Thyroid gland (tissue), 4 donors: ENCODE data around the gene LTV1. TPM values are rescaled to one million over a fixed set of nuclear protein-coding genes. Genes with fewer than 3 reads are reported as not detected.

Experiments used
- DNase-seq, 2 donors: peaks; one replicate each; pipeline ENCODE4 v3.0.0-alpha.2; 2019
- H3K27ac ChIP-seq, 3 donors: fragments of 200-600 bp; sonication (generic); 1 replicate in 2 of 3; 2 replicates in 1 of 3; pipeline ENCODE4 v1.5.1; 2016 to 2019; ENCODE audit warnings: mild to moderate bottlenecking in 1 of 3, moderate library complexity in 1 of 3
- H3K27me3 ChIP-seq: fragments of 200-600 bp; sonication (generic); one replicate; pipeline ENCODE4 v1.5.1; 2019
- H3K36me3 ChIP-seq, 2 donors: fragments of 200-600 bp; sonication (generic); one replicate each; pipeline ENCODE4 v1.5.1; 2016 to 2019
- H3K4me1 ChIP-seq, 2 donors: fragments of 200-600 bp; sonication (generic); one replicate each; pipeline ENCODE4 v1.5.1; 2017 to 2019
- H3K4me3 ChIP-seq, 3 donors: fragments of 200-600 bp; sonication (generic); replicated peaks in 1 of 3; 1 replicate in 2 of 3; 2 replicates in 1 of 3; pipeline ENCODE4 v1.5.1; 2016; ENCODE audit warnings: mild to moderate bottlenecking in 1 of 3
- H3K9me3 ChIP-seq: fragments of 200-600 bp; sonication (generic); one replicate; pipeline ENCODE4 v1.5.1; 2017
- CTCF ChIP-seq, 6 experiments: fragments of 200-600 bp in 3 of 6; fragments of 450-650 bp in 3 of 6; sonication (generic) in 3 of 6; IDR thresholded peaks; one replicate each; pipeline ENCODE4 v1.5.1; 2016 to 2019; ENCODE audit warnings: antibody characterized with exemption in 6 of 6, mild to moderate bottlenecking in 2 of 6, inconsistent platforms in 1 of 6, moderate library complexity in 1 of 6
- POLR2A ChIP-seq, 2 donors: fragments of 450-650 bp; IDR thresholded peaks; one replicate each; pipeline ENCODE4 v1.6.1; 2017; ENCODE audit warnings: antibody characterized with exemption in 2 of 2, mild to moderate bottlenecking in 2 of 2, moderate library complexity in 1 of 2
- WGBS, 2 donors: methylation state at CpG; one replicate each; pipeline ENCODE4 v1.1.5; 2017; 5-methylcytosine and 5-hydroxymethylcytosine counted together
- intact Hi-C: fragments of 100-400 bp; cut with DNase I; formaldehyde crosslinking; loops from one replicate; pipeline ENCODE4 v1.15.1; 2023
- total RNA-seq, 4 donors: library from RNA; depleted of rRNA; stranded (reverse); fragments of >200 nt; gene quantifications; one replicate each; pipeline ENCODE4 v1.2.3, GENCODE V29; 2016

The LTV1 gene
- total RNA-seq, 4 donors from 2014 or later: 10.8 to 15.7 (median 13.6) TPM

- Histone ChIP-seq H3K4me1 (peaks cover 0 to 3% of the 10 kb centered on the region in 2 donors), H3K9me3 (no peaks in the 10 kb centered on the region), H3K4me3 (no peak overlapping the region), H3K27me3 (no peaks in the 10 kb centered on the region), H3K36me3 (no peaks in the 10 kb centered on the region), H3K27ac (no peak overlapping the region)
- TF ChIP-seq CTCF (IDR thresholded peaks at IDR 0.05) (no peak), POLR2A (IDR thresholded peaks at IDR 0.05) (no peak)
- DNase-seq: no peak
- intact Hi-C loops: no loop called here
These were observed 14.6 kb upstream of the LTV1 start for GRCh38 chr6:143828572-143828971.

GRCh38 chr6:143836150-143836549 is 7.0 kb upstream of the LTV1 start:
- no peaks in the 10 kb centered on the region for H3K27me3 ChIP-seq
- intact Hi-C loops: no loop called here
- H3K27ac ChIP-seq: no peak overlapping the region
- WGBS, 2 donors: 95 to 96% methylated on average over 2 of the region's 2 CpGs
- no peak overlapping the region for H3K4me3 ChIP-seq
- TF ChIP-seq POLR2A (IDR thresholded peaks at IDR 0.05): no peak
- TF ChIP-seq CTCF (IDR thresholded peaks at IDR 0.05): no peak
- H3K4me1 ChIP-seq: no peaks in the 10 kb centered on the region
- H3K9me3 ChIP-seq: no peaks in the 10 kb centered on the region
- DNase-seq: no peak
- H3K36me3 ChIP-seq: no peaks in the 10 kb centered on the region

GRCh38 chr6:143838395-143838794 is 4.7 kb upstream of the LTV1 start:
- TF ChIP-seq POLR2A (IDR thresholded peaks at IDR 0.05) (no peak), CTCF (IDR thresholded peaks at IDR 0.05) (no peak)
- intact Hi-C loops: no loop called here
- Histone ChIP-seq H3K27me3 (no peaks in the 10 kb centered on the region), H3K4me3 (no peak overlapping the region), H3K9me3 (no peaks in the 10 kb centered on the region), H3K36me3 (no peaks in the 10 kb centered on the region), H3K27ac (no peak overlapping the region), H3K4me1 (no peaks in the 10 kb centered on the region)
- DNase-seq: no peak
- WGBS, 2 donors: 86 to 88% methylated on average over 5 of the region's 5 CpGs

GRCh38 chr6:143839196-143839595 is 3.9 kb upstream of the LTV1 start:
- Histone ChIP-seq H3K27ac (no peak overlapping the region), H3K9me3 (no peaks in the 10 kb centered on the region), H3K36me3 (no peaks in the 10 kb centered on the region), H3K27me3 (no peaks in the 10 kb centered on the region), H3K4me1 (peaks cover 4 to 6% of the 10 kb centered on the region in 2 donors), H3K4me3 (no peak overlapping the region)
- WGBS, 2 donors: 84 to 87% methylated on average over 4 of the region's 4 CpGs
- DNase-seq: no peak
- intact Hi-C loops: no loop called here
- TF ChIP-seq POLR2A (IDR thresholded peaks at IDR 0.05) (no peak), CTCF (IDR thresholded peaks at IDR 0.05) (no peak)

DNA sequence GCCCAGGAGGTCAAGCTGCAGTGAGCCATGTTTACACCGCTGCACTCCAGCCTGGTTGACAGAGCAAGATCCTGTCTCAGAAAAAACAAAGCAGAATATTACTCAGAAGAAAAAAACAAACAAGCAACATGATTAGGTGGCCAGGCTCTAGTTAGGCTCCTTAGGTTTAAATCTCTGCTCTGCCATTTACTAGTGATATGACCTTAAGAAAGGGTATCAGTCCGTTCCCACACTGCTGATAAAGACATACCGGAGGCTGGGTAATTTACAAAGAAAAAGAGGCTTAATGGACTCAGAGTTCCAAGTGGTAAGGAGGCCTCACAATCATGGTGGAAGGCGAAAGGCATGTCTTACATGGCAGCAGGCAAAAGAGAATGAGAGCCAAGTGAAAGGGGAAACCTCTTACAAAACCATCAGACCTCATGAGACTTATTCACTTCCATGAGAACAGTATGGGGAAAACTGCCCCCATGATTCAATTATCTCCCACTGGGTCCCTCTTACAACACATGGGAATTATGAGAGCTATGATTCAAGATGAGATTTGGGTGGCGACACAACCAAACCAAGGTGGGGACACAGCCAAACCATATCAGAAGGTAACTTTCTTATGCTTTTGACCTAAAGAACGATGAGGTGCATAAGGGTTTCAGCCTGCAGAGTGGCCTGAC is 2.4 kb upstream of the LTV1 start:
- Histone ChIP-seq H3K4me3 (no peak overlapping the region), H3K27me3 (no peaks in the 10 kb centered on the region), H3K36me3 (peaks cover 0 to 9% of the 10 kb centered on the region in 2 donors), H3K4me1 (peaks cover 6 to 7% of the 10 kb centered on the region in 2 donors), H3K9me3 (no peaks in the 10 kb centered on the region), H3K27ac (no peak overlapping the region)
- intact Hi-C loops: loop anchor here (10.0 kb wide), 2 partner anchors 166 to 256 kb away; partner anchors contain the start of gene PHACTR2
- TF ChIP-seq POLR2A (IDR thresholded peaks at IDR 0.05) (no peak), CTCF (IDR thresholded peaks at IDR 0.05) (no peak)
- WGBS, 2 donors: 95% methylated on average over 6 of the region's 6 CpGs
- no peak for DNase-seq
